TTC549 (cell line): ENCODE data around the gene TXLNB.

Experiments
- FAIRE-seq: peaks from 2 replicates; lab custom pipeline; 2012; peaks lifted over from hg19 to GRCh38; lab: Jason Lieb, UNC

TXLNB gene

DNA sequence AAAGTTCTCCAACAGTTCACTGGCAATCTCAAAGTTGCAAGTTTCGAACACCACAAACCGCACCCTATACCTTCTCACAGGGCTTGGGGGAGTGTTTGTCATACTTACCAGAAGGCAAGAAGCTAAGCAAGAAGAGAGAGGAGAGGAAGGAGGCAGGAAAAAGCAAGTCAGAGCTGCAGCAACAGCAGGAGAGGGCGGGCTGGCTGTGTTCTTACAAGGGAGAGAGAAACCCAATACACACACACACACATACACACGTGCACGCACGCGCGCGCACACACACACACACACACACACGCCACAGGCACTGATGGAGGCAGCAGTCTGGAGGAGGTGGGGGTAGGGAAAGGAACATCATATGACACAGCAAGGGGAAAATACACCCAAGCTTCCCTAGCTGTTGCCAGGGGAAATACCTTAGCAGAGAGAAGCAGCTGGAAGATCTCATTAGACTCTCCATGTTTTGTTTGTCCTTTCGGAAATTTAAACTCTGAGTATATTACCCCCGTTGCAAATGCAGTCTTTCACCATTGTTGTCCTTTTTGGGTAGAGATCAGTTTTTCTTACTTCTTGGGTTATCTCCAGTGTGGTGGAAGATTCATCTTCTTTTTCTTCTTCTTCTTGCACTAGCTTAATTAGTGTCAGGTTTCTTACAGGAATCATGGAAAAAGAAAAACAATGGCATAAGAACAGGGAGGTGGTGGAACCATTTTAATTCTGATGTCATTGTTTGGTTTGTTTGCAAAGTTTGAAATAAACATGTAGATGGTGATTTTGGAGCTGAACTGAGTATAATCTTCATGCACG, at the start of gene TXLNB:
Gene TXLNB (minus strand): TSS at position 186 of the 807 bp plus-strand sequence. CDS start 3,099 bp downstream, outside the sequence.
- FAIRE-seq: no peak

DNA sequence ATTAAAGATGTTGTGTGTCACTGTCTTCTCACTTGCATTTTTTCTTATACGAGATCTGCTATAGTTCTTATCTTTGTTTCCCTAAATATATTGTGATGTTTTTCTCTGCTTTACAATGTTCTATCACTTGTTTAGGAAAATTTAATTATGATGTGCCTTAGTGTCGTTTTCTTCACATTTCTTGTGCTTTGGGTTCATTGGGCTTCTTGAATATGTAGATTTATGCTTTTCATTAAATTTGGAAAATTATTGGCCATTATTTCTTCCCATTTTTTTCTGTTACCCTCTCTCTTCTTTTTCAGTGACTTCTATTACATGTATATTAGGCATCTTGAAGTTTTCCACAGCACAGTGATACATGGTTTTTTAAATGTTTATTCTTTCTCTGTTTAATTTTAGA, 49.3 kb upstream of the TXLNB start:
- FAIRE-seq: no peak

DNA sequence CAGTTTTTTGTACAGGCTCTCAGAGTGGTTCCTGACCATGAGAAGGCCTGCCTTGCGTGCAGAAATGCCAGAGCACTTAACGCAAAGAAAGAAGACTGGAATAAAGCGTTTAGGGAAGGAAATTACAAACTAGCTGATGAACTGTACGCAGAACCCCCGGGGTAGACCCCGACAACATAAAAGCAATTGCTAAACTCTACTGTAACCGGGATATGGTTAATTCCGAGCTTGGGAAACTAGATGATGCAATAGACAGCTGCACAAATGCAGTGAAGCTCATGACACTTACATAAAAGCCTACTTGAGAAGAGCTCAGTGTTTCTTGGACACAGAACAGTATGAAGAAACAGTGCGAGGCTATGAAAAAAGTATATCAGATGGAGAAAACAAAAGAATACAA, 47.0 kb upstream of the TXLNB start:
- FAIRE-seq: no peak

DNA sequence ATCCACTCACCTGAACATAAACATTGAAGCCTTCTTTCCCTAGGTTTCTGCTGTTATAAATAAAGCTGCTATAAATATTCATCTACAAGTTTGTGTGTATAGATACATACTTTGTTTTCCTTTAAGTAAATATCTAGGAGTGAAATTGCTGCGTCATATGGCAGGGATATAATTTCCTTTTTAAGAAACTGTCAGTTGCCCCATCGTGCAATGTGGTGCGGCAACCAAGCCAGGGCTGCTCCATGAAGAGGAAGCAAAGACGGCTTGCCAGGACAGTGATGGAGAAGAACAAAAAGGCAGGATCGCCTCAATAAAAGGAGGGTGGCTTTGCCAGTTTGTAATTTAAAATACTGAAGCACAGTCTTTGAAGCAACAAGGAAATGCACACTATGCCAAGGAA, 46.0 kb upstream of the TXLNB start:
- FAIRE-seq: no peak

DNA sequence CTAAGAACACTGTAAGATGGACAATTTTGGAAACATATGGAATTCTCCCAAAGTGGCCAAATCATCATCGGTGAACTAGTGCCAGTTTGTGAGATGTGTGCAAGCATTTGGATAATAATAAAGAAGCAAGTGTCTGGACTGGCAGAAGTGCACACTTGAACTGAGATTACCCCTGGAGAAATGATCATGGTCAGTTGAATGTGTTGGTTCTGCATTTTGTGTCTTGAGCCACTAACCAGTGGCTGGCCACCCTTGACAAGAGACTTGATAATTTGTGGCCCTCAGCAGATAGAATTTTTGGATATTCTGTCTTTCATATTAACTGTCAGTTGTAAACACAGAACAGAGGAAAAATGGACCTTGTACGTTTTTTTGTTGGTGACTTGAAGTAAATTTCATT, 45.2 kb upstream of the TXLNB start:
- no peak for FAIRE-seq

DNA sequence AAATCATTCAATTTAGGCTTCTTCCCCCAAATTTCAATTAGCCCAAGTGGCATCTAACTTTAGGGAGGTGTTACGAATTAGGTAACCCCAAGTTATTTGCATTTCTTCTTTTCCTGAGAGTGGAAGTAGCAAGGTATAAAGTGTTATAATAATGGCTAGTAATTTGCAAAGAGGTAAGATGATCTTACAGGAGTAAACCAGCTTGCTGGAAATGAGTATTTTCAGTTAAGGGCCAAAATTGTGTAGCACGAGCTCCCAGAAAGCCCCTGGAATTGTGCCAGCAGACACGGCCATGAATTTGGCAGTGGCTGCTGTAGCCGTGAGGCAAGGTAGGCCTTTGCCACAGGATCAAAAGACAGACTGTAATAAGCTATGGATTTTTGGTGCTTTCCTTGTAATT, 44.7 kb upstream of the TXLNB start:
- no peak for FAIRE-seq

DNA sequence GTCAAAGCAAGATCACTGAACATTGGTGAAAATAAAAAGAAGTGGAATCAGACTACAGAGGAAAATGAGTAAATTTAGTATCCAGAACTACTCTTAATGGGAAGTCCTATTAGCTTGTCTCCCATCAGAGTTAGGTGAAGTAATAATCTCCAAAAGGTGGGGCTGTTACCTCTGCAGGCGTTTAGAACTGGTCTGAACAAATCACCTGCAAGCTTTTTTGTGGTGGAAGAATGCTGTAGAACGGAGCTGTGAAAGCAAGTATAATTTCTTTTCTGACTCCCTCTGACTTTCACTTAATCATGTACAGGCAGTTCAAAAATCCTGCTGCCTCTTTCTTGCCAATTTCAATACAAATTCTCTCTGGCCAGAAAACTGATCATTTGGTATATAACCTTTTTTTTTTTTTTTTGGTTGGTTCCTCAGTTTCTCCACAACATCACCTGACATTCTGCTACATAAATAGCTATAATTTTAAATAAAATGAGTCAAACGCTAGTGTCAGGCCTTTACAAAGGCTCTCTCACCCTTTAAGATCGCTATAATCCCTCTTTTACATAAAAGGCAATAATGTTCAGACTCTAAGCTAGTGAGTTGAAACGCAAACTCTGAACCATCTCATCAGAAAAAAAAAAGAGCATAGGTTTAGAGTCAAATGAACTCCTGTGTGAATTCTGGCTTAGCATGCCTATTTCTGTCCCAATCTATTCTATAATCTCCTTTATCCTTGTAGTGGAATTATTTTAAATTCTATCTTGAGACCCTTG, 43.8 kb upstream of the TXLNB start:
- FAIRE-seq: no peak

DNA sequence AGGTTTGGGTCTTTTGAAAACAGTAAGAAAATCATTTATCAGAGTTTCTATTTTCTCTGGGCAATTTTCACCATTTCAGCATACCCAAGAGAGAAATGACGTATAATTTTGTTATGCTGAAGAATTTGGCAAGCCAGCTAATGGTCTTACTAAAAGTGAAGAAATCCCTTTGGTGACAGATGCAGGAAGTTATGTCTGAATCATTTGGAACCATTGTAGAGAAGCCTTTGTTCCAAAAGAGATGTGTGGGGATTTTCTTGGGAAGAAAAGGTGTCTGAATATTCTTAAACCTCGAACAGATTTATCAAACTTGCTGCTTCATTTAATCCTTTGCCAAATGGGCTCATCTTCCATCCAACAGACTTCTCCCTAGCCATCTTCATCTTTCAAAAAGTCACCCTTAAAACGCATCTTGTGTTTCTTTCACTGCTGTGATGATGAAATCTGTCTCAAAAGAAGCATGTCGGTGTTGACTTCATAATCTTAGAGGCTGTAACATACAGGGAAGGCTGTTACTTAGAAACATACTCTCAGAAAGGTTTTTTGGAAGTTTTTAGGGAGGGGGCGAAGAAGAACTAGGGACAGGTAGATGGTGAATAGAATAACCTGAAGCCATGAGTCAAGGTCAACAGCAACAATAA, 43.1 kb upstream of the TXLNB start:
- no peak for FAIRE-seq

DNA sequence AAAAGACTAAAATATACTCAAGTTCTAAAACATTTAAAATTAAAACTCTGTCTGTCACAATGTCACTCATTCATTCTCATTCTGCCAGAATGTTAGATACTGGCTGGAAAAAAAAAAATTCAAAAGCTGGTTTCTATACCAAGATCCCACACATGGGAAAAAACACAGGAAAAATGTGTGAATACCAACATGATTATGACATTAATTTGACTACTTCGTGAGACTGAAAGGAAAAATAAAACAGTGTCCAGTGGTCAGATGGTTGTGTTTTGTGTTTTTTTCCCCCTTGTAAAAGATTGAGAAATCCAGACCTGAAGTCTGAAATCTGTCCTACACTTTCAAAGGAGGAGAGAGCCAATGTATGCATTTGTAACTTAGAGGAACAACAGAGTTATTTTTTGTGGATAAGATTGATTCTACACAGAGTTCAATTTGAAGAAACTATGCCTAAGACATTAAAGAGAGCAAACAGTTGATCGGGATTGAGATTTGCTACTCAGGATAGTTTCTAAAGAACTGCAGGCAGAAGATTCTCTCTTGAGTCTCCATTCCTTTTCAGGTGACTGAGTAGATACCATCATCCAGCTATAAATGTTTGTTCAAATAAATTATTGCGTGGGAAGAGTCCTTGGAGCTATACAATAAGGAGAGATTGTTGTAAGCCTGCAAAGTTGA, 39.2 kb upstream of the TXLNB start:
- FAIRE-seq: no peak

DNA sequence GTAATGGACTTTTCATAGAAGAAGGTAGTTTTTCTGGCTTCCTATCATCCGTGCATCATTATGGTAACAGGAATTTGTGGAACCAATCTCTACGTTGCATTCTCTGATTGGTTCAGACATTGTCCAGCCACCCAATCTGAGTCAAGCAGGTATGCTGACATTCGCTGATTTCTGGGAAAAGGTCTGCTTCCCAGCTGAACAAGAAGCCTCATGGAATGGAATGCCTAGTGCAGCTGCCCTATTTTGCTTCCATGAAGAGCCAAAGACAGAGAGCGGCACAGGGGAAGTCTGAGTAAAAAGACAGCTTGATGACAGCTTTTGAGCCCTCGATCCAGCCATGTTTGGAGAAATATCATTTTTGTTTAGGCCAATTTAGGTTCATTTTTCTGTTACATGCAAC, 38.5 kb upstream of the TXLNB start:
- FAIRE-seq: no peak

DNA sequence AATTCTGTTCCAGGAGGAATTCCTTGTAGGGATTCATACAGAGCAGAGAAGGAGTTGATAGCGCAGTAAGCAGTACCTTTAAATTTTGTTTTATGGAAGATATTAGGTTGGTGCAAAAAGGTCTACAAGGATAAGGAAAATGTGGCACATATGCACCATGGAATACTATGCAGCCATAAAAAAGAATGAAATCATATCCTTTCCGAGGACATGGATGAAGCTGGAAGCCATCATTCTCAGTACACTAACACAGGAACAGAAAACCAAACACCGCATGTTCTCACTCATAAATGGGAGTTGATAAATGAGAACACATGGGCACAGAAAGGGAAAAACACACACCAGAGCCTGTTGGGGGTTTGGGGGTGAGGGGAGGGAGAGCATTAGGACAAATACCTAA, 37.4 kb upstream of the TXLNB start:
- no peak for FAIRE-seq

DNA sequence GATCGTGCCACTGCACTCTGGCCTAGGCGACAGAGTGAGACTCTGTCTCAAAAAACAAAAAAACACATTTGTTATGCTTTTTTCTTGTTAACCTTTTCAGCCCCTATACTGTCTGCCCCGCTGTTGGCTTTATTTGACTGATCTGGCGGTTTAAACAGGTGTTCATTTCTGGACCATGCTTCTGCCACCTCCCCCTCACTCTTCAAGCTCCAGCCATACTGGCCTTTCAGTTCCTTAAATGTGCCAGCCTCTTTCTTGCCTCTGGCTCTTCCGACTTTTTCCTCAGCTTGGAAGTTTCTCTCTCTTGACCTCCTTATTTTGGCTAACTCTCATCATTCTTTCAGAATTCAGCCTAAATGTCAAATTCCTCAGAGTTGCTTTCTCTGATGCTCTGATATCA, 35.2 kb upstream of the TXLNB start:
- no peak for FAIRE-seq

DNA sequence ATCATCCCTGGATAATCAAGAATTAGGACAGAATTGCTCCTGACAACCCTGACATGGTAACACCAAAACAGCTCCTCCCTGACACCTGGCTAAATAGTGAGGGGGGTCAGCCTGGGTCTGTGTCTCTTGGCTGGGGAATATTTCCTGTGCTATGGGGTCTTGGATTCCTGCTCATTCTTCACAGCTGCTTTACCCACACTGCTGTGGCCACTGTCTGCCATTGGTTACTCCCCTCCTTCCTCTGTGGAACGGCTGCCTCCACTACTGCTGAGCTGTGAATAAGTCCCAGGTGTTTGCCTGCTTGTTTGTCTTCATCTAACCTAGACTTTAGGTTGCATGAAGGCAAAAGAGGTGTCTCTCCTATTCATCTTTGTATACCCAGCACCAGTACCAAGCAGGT, 33.9 kb upstream of the TXLNB start:
- no peak for FAIRE-seq

DNA sequence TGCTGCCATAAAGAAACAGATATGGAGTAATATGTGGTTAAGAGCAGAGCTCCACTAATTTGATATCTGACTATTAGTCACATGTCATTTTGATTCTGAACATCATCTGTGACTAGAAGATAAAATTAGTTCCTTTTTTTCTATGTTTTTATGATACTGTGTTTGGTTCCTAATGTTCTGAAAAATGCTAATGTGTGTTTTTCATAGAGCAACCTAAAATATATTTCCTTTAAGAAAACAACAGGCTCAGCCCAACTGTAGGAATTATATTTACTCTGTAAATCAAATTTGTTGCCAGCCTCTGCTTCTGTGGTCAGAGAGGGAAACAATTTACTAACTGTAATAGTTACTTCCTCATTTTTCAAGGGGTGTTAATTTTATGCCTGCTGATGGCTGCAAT, 33.3 kb upstream of the TXLNB start:
- no peak for FAIRE-seq

DNA sequence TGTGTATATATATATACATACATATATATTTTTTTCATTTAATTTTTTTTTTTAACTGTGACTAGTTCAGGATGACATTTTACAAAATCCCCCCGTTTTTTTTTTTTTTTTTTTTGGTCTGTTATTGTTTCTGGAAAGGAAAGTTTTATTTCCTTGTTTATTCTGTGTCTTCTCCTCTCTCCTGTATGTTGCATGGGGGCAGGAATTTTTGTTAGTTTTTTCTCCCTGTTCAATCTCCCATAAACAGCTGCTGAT, 32.4 kb upstream of the TXLNB start:
- no peak for FAIRE-seq

DNA sequence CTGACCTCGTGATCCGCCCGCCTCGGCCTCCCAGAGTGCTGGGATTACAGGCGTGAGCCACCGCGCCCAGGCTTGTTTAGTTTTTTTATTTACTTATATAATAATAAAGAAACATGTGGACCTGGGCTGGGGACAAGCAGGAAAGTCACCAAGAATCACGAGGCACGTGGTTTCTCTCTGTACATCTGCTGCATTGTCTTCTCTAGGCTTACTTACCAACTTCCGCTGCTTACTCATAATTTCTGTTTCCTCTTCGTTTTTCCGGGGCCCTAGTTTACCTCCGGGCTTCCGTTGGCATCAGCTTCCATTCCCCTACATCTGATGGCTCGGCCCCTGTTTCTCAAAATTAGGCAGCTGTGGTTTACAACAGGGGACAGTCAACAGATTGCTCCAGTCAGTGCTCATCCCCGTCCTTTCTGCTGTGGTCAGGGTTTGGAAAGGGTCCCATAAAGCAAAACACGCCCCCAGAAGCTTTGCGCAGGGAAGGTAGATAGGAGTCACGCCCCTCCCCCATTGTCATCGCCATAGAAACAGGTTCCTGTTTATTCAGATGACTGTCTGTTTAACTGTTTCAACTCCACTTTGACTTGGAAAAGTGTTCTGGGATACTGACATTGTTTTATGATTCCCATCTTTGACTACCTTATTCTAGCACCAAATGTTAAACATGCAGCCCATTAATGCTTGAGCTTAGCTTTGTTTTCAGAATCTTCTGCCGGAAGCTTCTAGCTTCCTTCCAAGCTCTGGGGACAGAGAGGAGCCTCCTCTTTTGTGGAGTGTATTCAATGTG, 31.9 kb upstream of the TXLNB start:
- FAIRE-seq: no peak

DNA sequence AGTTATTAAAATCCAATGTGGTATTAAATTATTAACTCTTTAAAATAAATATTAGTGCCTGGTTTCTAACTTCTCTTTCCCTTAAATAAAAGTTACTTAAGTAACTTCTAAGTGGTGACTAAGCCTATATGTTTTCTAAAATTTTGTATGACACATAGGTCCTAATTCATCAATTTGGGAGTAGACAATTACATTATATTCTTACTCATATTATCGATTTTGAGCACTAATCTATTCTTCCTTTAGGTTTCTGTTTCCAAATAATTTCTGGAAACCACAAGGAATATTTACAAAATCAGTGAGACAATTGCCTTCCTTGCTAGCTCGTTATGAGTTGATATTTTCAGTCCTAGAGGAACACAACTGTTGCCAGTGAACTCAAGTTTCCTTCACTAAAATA, 28.3 kb upstream of the TXLNB start:
- no peak for FAIRE-seq

DNA sequence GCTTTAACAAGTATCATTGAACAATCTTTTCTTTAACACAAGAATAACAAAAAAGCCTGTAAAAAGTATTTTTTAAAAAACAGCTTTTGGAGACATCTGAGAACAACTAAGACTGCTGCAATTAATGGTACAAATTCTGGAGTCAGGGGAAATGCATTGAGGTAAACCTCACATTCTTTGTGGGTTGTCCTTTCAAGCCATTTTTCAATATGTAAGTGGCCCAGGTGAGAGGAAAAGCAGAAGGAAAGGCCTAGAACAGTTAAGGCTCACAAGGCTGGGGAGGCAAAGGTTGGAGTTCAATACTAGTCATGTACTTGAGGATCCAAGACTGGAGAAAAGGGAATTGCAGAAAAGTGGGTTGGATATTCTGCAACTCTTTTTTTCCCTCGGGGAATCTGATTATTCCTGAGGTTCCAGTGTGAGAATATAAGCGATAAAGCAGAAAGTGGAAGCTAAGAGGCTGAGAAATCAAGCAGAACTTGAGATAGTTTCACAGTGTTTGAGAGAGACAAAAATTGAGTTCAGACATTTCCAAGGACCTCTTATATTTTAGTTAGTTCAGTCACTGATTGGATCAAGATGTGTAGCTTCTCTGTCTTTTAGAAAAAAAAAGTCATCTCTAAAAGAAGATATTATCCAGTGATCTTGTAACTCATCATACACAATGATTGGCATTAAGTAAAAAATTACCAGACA, 25.0 kb upstream of the TXLNB start:
- FAIRE-seq: no peak

DNA sequence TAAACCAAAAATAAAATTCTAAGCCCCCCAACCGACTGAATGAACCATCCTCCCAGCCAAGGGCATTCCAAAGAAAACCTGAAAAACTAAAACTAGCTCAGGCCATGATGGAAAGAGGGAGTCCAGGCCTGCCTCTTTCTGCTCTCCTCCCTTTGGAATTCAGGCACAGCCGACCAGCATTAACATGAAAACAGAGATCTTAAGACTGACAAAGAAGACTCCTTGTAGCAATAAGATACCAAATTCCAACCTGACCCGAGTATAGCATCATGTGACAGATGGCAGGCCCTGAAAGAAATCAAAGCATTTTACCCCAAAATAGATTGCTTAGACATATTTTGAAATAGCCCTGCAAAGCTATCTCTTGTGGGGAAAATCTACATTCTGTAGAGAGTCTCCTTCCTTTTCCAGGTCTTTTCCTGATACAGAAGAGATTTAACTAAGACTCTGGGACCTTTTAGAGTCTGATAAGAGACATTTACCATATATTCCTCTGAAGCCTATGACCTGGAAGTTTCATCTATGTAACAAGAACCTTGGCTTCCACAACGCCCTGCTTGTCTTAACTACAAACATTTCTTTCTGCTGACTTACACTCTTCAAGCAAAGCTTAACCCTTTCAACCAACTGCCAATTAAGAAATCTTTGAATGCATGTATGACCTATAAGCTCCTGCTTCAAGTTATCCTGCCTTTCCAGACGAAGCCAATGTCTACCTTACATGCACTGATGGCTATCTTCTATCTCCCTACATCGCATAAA, 22.2 kb upstream of the TXLNB start:
- FAIRE-seq: no peak

DNA sequence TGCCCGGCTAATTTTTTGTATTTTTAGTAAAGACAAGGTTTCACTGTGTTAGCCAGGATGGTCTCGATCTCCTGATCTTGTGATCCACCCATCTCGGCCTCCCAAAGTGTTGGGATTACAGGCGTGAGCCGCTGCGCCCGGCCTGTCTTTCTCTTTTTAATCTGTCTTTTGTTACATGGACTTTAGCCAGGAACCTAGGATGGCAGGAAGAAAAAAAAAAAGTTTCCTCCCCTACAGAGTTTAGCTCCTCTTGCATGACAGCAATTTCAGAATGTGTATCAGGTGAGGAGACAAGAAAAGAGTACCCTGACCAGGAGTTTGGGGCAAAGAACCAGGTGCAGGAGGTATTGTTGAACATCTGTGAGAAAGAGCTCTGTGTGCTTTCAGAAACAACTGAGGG, 21.4 kb upstream of the TXLNB start:
- FAIRE-seq: no peak

DNA sequence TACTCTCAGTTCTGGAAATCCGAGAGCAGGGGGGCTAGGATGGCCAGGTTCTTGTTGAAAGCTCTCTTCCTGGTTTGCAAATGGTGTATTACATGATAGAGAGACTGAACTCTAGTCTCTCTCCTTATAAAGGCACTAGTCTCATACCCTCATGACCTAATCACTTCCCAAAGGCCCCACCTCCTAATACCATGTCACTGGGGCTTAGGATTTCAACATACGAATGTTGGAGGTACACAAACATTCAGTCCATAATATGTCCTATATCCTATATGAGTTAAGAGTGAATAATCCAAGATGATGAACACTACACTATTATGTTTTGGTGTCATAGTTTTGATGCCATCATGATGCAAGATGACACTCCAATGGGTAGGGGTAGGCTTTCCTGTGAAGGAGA, 20.0 kb upstream of the TXLNB start:
- no peak for FAIRE-seq
